Activated T-cell treated with anti-CD3 and anti-CD28 coated beads, Interleukin-2, amount 50 U/mL, for 1 hour (primary cell): Measurements from ENCODE around the gene SLC35A4.
"Not testable (repeated sequence)": the region's sequence is repeated elsewhere in the genome, so short reads cannot be mapped to it uniquely, and the experiment has no call there.

Source experiments
- DNase-seq: peaks from one replicate; pipeline ENCODE4 v3.0.0-alpha.2; 2020

Gene SLC35A4

GRCh38 chr5:140593070-140593469, 28.4 kb downstream of the SLC35A4 start:
- not testable (repeated sequence) for DNase-seq

GRCh38 chr5:140594169-140594568, 29.5 kb downstream of the SLC35A4 start:
- DNase-seq: no peak

- DNase-seq: no peak
These were observed 31.1 kb downstream of the SLC35A4 start for GRCh38 chr5:140595538-140596300.

- no peak for DNase-seq
These were observed 31.7 kb downstream of the SLC35A4 start for GRCh38 chr5:140596321-140596741.

GRCh38 chr5:140598836-140599235, 34.2 kb downstream of the SLC35A4 start:
- DNase-seq: no peak

- DNase-seq: no peak
These were observed 35.5 kb downstream of the SLC35A4 start for GRCh38 chr5:140600096-140600495.

GRCh38 chr5:140602147-140602546, 37.5 kb downstream of the SLC35A4 start:
- DNase-seq: no peak

GRCh38 chr5:140603446-140603698, 38.7 kb downstream of the SLC35A4 start:
- not testable (repeated sequence) for DNase-seq

GRCh38 chr5:140603734-140604133, 39.1 kb downstream of the SLC35A4 start:
- DNase-seq: no peak

GRCh38 chr5:140605879-140606278, 41.3 kb downstream of the SLC35A4 start:
- DNase-seq: no peak

GRCh38 chr5:140607031-140607430, 42.4 kb downstream of the SLC35A4 start:
- DNase-seq: no peak

GRCh38 chr5:140608722-140609121, 44.1 kb downstream of the SLC35A4 start:
- DNase-seq: no peak

- no peak for DNase-seq
These were observed 44.5 kb downstream of the SLC35A4 start for GRCh38 chr5:140609126-140609525.

- no peak for DNase-seq
These were observed 46.4 kb downstream of the SLC35A4 start for GRCh38 chr5:140611020-140611521.
